GM21367 (cell line): ENCODE measurements around the gene UVSSA.
"Not testable (repeated sequence)": the region's sequence is repeated elsewhere in the genome, so short reads cannot be mapped to it uniquely, and the experiment has no call there.

Experiments
- ATAC-seq: cut with Tn5 transposase; IDR thresholded peaks from one replicate; pipeline ENCODE4 v1.9.1; 2021; ENCODE audit not compliant: unreplicated experiment

UVSSA gene

GRCh38 chr4:1385373-1386340, 38.6 kb downstream of the UVSSA start:
- no peak for ATAC-seq

DNA sequence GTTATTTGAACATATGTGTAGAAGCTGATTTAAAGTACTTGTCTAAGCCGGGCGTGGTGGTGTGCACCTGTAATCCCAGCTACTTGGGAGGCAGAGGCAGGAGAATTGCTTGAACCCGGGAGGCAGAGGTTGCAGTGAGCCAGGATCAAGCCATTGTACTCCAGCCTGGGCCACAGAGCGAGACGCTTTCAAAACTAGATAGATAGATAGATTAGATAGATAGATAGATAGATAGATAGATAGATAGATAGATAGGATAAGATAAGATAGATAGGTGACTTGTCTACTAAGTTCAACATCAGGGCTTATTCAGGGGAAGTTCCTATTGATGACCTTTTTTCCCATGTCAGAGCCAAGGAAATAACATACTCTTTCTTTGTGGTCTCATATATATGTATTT, 46.4 kb downstream of the UVSSA start:
- not testable (repeated sequence) for ATAC-seq

DNA sequence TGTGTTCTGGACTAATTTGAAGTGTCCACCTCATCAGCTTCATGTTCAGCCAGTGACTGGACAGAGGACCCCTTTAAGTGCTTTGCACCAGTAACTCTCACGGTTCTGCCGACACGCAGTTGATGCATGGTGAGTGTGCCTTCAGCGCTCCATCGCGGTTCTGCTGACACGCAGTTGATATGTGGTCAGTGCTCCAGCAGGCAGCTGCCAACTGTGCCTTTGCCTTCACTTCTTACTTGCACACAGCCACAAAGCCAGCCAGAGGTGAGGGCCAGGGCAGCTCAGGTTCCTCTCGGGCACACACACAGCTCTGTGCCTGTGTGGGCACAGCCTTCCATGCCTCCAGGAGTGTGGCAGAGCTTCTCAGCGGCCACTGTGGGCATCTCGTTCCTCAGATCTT, 46.9 kb downstream of the UVSSA start:
- ATAC-seq: no peak

GRCh38 chr4:1394554-1395388, 47.8 kb downstream of the UVSSA start:
- ATAC-seq: not testable (repeated sequence)

- ATAC-seq: not testable (repeated sequence)
Measured at GRCh38 chr4:1395389-1395820, 48.4 kb downstream of the UVSSA start.

DNA sequence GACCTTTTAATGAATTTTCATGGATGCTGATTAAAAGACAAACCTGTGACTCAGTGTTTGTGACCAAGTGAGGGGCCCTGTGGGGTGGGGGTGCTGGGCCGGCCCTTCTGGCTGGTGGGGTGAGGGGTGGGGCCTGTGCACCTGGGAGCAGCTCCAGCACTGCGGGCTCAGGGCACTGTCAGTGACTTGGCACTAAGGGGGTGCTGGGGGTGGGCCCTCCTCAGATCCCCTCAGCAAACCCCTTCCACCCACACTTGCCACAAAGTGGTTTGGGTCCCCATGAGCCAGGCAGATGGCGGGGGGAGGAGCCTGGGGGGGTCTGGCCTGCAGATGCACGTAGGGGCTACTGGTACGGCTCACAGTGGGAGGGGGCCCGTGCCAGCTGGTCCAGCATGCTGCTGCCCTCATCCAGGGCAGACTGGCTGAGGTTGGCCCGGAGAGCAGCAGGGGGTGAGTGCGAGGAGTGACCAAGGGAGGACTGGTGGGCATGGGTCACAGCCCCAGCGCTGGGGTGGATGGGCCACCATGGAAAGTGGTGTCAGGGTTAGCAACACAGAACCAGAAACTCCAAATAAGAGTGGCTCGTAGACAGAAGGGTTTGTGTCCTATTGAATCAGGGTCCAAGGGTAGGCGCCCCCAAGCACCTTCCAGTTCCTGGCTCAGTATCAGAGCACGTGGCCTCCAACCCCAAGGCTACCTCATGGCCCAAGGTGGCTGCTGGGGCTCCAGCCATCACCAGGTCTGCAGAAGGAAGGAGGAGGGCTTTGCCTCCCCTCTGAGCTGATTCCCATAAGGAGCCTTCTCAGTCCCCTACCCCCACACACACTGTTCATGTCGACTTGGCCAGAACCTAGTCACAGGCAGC, 49.2 kb downstream of the UVSSA start:
- no peak for ATAC-seq

DNA sequence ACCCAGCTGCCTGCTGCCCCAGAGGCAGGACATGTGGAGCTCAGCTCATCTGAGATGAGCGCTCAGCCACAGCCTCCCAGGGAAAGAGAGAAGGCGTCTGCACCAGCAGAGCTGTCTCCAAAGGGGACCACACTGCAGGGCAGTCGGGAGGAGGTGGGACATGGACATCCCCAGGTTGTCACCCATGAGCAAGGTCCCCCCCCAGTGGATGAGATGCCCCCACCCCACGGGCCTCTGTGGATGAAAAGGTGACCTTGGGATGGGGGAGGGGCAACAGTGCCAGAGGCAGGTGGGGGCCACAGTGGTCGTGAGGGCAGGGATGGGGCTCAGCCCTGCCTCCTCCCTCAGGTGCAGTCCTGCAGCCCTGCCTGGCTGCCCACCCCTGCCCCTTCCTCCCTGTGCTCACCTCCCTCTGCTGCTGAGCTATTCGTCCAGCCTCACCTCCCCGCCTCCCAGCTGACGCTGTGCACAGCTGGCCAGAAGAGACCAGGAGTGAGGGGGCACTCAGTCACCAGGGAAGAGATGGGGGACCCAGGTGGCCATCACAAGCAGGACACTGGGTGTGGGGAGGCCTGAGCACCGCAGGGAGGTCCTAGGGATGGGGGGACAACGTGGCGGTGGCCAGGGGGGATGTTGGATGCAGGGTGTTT, 49.9 kb downstream of the UVSSA start:
- no peak for ATAC-seq

GRCh38 chr4:1398681-1399507, 51.9 kb downstream of the UVSSA start:
- ATAC-seq: no peak

GRCh38 chr4:1399508-1400190, 52.6 kb downstream of the UVSSA start:
- no peak for ATAC-seq

DNA sequence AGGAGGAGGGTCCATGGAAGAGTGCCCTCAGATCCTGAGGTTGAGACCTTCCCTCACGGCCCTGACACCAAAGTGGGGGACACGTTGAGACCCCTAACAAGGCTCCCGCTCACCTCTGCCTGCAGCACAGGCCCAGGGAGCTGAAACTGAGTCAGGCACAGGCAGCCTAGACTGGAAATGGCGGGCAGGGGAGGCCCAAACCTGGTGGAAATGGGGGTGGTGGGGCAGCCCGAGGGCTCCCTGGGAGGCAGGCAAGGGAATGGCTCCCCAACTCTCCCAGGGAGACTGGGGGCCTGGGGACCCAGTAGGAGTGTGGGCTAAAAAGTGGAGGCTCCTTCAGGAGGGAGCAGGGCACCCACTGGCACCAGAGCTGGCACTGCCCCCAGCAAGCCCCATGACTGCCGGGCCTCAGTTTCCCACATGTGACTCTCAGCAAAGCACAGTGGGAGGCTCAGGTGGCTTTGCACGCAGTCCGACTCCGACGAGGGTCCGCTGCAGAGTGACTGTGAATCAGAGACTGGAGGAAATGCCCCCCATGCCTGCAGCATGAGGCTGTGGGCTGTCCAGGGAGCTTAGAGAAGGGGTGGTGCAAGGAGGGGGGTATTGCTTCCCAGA, 53.3 kb downstream of the UVSSA start:
- ATAC-seq: no peak

DNA sequence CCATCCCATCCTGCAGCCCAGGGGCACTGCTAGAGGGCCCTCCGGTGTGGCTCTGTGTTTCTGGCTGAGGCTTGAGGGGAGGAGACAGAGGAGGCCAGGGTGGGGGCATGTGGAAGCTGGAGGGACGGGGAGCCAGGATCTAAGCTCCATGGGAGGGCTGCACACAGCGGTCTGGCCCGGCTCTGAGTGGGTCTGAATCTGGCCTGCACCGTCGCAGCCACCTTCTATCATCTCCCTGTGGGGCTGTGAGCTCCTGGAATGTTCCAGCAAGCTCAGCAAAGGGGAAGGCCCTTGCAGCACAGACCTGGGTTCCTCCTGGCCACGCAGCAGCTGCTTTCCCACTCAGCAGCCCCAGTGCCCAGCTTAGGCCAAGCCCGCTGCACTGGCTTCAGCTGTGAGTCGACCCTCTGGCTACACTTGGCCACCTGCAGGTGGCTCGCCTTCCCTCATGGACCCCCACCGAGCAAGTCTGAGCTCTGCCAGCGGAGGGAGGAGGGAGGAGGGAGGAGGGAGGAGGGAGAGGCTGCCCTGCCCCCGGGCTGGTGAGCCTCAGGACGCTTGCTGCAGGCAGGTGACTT, 53.9 kb downstream of the UVSSA start:
- no peak for ATAC-seq

GRCh38 chr4:1401409-1402020, 54.5 kb downstream of the UVSSA start:
- no peak for ATAC-seq

DNA sequence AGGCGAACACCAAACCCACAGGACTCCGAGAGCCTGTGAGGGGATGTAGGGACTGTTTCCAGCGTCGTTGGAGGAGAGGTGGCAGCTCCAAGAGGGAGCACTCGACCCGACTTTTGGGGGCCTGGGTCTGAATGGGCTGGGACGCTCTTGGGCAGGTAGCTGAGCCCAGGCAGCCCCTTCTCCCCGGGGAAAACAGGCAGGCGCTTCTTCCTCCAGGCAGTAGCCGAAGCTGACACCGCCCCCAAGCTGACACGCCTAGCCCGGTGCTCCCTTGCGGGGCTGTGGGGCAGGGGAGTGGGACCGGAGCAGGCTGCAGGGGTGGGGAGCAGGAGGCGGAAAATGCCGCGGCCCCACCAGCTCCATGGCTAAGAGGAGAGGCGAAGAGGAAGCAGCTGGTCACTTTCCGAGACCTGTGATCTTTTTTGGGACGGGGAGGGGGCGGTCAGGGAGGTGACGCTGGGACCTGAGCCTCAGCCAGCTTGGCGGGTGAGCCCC, 55.1 kb downstream of the UVSSA start:
- ATAC-seq: no peak

GRCh38 chr4:1402516-1403091, 55.6 kb downstream of the UVSSA start:
- ATAC-seq: no peak

DNA sequence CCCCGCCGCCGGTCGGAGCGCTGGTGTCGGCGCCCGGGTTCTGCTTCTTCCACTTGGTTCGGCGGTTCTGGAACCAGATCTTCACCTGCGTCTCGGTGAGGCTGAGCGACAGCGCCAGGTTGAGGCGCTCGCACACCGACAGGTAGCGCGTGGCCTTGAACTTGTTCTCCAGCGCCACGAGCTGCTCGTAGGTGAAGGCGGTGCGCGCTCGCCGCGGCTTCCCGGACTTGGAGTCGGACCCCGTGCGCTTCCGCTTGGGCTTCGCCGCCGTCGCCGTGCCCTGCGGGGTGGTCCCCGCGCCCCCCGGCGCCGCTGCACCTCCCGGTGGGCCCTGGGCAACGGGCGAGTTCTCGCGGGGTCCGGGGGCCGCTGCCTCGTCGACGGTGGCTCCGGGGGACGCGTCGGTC, 56.2 kb downstream of the UVSSA start:
- ATAC-seq: no peak

- ATAC-seq: no peak
Measured at GRCh38 chr4:1403591-1404572, 56.9 kb downstream of the UVSSA start.
